Esophagus muscularis mucosa (tissue), 4 donors: Measurements from ENCODE around the gene SLC29A1. TPM values are rescaled to one million over a fixed set of nuclear protein-coding genes. Genes with fewer than 3 reads are reported as not detected.

Experiments used
- DNase-seq: peaks from one replicate; pipeline ENCODE4 v3.0.0-alpha.2; 2017; ENCODE audit errors: extremely low spot score
- H3K27ac ChIP-seq, 4 donors: fragments of 200-600 bp; sonication (generic); replicated peaks in 1 of 4; 1 replicate in 3 of 4; 2 replicates in 1 of 4; pipeline ENCODE4 v1.5.1; 2016 to 2019; ENCODE audit warnings: mild to moderate bottlenecking in 1 of 4
- H3K27me3 ChIP-seq, 4 donors: fragments of 200-600 bp; sonication (generic); one replicate each; pipeline versions ENCODE4 v1.5.1 to v1.6.0; 2016 to 2019
- H3K36me3 ChIP-seq, 4 donors: fragments of 200-600 bp; sonication (generic); one replicate each; pipeline ENCODE4 v1.5.1; 2016 to 2019
- H3K4me1 ChIP-seq, 4 donors: fragments of 200-600 bp; sonication (generic); one replicate each; pipeline ENCODE4 v1.5.1; 2016 to 2019
- H3K4me3 ChIP-seq, 4 donors: fragments of 200-600 bp; sonication (generic); 1 replicate in 2 of 4; 2 replicates in 2 of 4; pipeline ENCODE4 v1.5.1; 2016 to 2019; ENCODE audit warnings: mild to moderate bottlenecking in 4 of 4, moderate library complexity in 1 of 4
- H3K9me3 ChIP-seq, 4 donors: fragments of 200-600 bp; sonication (generic); 1 replicate in 3 of 4; 2 replicates in 1 of 4; pipeline ENCODE4 v1.5.1; 2016 to 2019
- EP300 ChIP-seq: sonication (generic); formaldehyde crosslinking; IDR thresholded peaks from one replicate; pipeline ENCODE4 v1.6.1; 2017; ENCODE audit warnings: antibody characterized with exemption
- POLR2A ChIP-seq: fragments of 450-650 bp; IDR thresholded peaks from one replicate; pipeline ENCODE4 v1.6.1; 2017; ENCODE audit warnings: antibody characterized with exemption, moderate library complexity, mild to moderate bottlenecking, low read depth
- POLR2AphosphoS5 ChIP-seq, 2 donors: sonication (generic); formaldehyde crosslinking; IDR thresholded peaks; one replicate each; pipeline ENCODE4 v1.6.1; 2017; ENCODE audit warnings: antibody characterized with exemption in 2 of 2
- WGBS: methylation state at CpG from one replicate; pipeline ENCODE4 v1.1.5; 2018; 5-methylcytosine and 5-hydroxymethylcytosine counted together
- intact Hi-C: fragments of 100-400 bp; cut with DNase I; formaldehyde crosslinking; loops from one replicate; pipeline ENCODE4 v1.15.1; 2023
- total RNA-seq, 4 donors: library from RNA; depleted of rRNA; stranded (reverse); fragments of >200 nt; gene quantifications; one replicate each; pipeline versions ENCODE4 v1.1.0 to v1.2.1, GENCODE V29; 2016
- TF ChIP-seq, protein P1 (sequence below), 3 experiments: fragments of 200-600 bp in 2 of 3; fragments of 450-650 bp in 1 of 3; sonication (generic) in 2 of 3; IDR thresholded peaks; one replicate each; pipeline ENCODE4 v1.5.1; 2017 to 2019; ENCODE audit warnings: antibody characterized with exemption in 3 of 3, mild to moderate bottlenecking in 2 of 3, moderate library complexity in 1 of 3

SLC29A1 gene
- total RNA-seq, 4 donors from 2014 or later: 68.9 to 159 (median 138) TPM

DNA sequence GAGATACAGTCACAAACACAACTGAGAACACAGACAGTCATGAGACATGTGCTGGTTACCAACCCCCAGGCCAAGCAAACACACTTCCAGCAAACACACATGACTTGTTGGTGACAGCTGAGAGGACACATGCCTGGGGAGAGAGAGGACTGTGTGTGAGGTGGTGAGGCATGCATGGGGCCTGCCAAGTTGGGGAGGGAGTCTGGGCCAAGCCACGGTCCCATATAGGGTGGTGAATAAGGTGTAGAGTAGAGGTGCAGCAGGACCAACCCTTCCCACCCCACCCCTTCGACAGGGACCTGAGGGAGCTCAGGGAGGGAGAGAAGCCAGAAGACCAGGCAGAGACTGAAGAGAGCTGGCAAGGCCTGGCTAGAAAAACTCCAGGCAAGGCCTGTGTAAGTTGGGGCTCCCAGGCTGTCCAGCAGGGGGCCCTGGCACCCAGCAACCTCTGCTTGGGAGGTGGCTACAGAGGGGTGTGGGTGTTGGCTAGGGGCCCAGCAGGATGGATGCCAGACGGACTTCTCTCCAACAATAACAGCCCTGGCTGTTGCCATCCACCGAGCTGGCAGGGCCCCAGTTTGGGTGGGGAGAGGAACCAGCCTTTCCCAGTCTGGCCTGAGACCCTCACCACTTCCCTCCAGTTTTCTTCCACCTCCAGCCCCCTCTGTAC, 2.0 kb upstream of the SLC29A1 start:
- H3K27ac ChIP-seq: peak overlapping the region; percentile 95 to 98 (median 96)
- TF ChIP-seq POLR2AphosphoS5 (IDR thresholded peaks at IDR 0.05) (peak; percentile 86 to 90), EP300 (peak; percentile 13), POLR2A (peak; percentile 25)
- TF ChIP-seq, protein P1, sequence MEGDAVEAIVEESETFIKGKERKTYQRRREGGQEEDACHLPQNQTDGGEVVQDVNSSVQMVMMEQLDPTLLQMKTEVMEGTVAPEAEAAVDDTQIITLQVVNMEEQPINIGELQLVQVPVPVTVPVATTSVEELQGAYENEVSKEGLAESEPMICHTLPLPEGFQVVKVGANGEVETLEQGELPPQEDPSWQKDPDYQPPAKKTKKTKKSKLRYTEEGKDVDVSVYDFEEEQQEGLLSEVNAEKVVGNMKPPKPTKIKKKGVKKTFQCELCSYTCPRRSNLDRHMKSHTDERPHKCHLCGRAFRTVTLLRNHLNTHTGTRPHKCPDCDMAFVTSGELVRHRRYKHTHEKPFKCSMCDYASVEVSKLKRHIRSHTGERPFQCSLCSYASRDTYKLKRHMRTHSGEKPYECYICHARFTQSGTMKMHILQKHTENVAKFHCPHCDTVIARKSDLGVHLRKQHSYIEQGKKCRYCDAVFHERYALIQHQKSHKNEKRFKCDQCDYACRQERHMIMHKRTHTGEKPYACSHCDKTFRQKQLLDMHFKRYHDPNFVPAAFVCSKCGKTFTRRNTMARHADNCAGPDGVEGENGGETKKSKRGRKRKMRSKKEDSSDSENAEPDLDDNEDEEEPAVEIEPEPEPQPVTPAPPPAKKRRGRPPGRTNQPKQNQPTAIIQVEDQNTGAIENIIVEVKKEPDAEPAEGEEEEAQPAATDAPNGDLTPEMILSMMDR (IDR thresholded peaks at IDR 0.05): peak; percentile 83 to 90 (median 84)
- DNase-seq: peak; percentile 97
- H3K4me1 ChIP-seq: peaks cover 81 to 100% (median 95%) of the 10 kb centered on the region in 4 donors
- H3K36me3 ChIP-seq: no peaks in the 10 kb centered on the region
- peak overlapping the region; percentile 73 to 82 (median 77) for H3K4me3 ChIP-seq
- H3K27me3 ChIP-seq: no peaks in the 10 kb centered on the region
- no peaks in the 10 kb centered on the region for H3K9me3 ChIP-seq
- intact Hi-C loops: no loop called here
- WGBS: 3% methylated on average over 4 of the region's 4 CpGs

DNA sequence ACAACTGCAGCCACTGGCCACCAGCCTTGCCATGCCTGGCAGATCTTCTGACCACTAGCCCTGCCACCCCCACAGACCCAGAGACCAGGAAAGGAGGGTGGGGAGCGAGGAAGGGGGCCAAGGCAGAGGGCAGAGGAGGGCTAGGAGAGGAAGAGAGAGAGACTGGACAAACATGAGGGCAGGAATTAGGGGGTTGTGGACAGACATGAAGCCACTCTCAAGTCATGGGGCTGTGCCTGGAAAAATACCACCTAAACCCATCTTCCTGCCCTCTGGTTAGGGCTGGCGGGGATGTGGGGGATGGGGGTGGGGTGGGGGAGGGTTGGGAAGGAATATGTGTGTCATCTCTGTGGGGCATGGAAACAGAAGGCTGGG, 1.4 kb upstream of the SLC29A1 start:
- Histone ChIP-seq H3K36me3 (no peaks in the 10 kb centered on the region), H3K27ac (peak overlapping the region; percentile 95 to 98 (median 96)), H3K9me3 (no peaks in the 10 kb centered on the region), H3K27me3 (no peaks in the 10 kb centered on the region), H3K4me3 (peak overlapping the region; percentile 73 to 82 (median 77)), H3K4me1 (peaks cover 82 to 100% (median 95%) of the 10 kb centered on the region in 4 donors)
- intact Hi-C loops: no loop called here
- 44% methylated on average over 1 of the region's 2 CpGs for WGBS
- TF ChIP-seq POLR2A (no peak), EP300 (no peak), POLR2AphosphoS5 (IDR thresholded peaks at IDR 0.05) (no peak)
- TF ChIP-seq, protein P1 (IDR thresholded peaks at IDR 0.05): no peak
- DNase-seq: no peak

DNA sequence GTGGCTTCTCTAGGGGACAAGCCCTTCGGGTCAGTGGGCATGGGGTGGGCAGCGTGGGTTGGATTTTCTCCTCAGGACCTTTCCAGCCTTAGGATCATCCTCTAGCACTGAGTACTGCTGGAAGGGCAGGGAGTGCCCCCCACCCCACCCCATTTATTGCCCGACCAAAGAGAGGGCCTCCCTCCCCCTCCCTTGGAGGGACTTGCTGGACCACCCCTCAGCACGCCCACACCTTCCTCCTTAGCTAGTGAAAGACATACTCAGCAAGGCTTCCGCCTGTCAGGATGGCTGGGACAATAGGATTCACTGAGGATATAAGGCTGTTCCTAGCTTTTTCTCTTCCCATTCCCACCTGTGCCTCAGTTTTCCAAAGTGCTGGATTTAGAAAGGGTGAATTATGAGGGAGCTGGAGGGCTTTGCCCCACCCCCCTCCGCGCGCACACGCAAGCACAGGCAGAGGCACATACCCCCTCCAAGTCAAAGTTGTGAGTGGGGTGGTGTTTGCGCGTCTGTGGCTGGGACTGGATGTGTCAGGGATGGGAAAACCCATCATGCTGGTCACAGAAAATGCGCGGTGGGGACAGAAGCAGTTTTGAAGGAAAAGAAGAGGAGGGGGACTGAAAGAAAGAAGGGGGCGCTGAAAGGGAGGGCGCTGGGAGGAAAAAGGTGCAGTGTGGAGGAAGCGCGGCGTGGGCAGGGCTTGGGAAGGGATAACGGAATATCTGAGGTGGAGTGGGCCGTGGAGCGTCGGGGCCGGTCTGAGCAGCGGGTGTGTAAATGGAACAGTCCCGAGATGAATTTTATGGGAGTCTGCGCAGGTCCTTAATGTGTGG, 693 bp upstream of the SLC29A1 start:
- WGBS: 18% methylated on average over 26 of the region's 26 CpGs
- no peaks in the 10 kb centered on the region for H3K36me3 ChIP-seq
- peak overlapping the region; percentile 95 to 98 (median 96) for H3K27ac ChIP-seq
- H3K27me3 ChIP-seq: no peaks in the 10 kb centered on the region
- intact Hi-C loops: no loop called here
- H3K4me3 ChIP-seq: peak overlapping the region; percentile 73 to 82 (median 77)
- no peaks in the 10 kb centered on the region for H3K9me3 ChIP-seq
- H3K4me1 ChIP-seq: peaks cover 82 to 100% (median 95%) of the 10 kb centered on the region in 4 donors
- TF ChIP-seq POLR2A (no peak), POLR2AphosphoS5 (IDR thresholded peaks at IDR 0.05) (no peak), EP300 (no peak)
- no peak for DNase-seq

DNA sequence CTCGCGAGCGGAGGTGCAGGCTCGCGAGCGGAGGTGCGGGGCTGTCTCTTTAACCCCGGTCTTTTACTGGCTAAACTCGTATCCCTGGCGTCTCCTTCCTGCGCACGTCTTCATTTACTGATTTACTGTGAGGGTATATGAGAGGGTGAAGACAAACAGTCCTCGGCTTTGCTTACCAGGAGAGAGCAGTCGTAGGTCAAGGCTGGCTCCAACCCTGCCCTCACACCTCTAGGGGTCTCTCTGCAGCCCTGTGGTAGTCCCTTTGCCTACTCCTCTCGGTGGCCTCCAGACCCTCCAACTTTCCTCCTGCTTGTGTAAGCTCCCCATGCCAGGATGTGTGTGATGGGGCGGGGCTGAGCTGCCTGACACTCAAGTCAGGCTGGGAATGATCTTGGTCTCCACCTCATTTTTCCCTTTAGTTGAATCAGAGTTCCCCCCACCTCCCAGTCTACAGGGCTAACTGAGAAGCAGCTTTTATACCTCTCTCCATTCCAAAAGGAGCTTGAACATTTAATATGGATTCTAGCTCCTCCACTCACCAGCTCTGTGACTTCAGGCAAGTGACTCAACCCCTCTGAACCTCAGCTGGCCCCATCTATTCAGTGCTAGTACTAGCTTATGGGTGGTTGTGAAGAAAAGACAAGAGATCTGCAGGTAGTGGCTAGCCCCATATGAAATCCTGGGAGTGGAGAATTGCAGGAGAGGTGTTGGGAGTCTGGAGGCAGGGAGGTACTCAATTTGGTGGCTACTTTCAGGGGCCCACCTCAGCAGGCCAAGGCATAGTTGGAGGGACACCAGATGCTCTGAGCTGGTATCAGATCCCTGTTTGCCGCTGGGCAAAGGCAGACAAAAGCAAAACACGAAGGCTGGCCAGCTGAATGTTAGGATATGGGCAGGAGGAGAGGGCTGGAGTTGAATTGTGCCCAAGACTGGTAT, 902 bp downstream of the SLC29A1 start:
- TF ChIP-seq EP300 (no peak), POLR2AphosphoS5 (IDR thresholded peaks at IDR 0.05) (peak in 1 of 2 donors; percentile 19), POLR2A (no peak)
- peak overlapping the region; percentile 95 to 98 (median 96) for H3K27ac ChIP-seq
- peaks cover 0 to 12% (median 2%) of the 10 kb centered on the region in 4 donors for H3K36me3 ChIP-seq
- intact Hi-C loops: no loop called here
- peak overlapping the region; percentile 73 to 82 (median 77) for H3K4me3 ChIP-seq
- peaks cover 84 to 100% (median 95%) of the 10 kb centered on the region in 4 donors for H3K4me1 ChIP-seq
- no peaks in the 10 kb centered on the region for H3K27me3 ChIP-seq
- no peak for DNase-seq
- H3K9me3 ChIP-seq: no peaks in the 10 kb centered on the region
- WGBS: 17% methylated on average over 9 of the region's 18 CpGs

DNA sequence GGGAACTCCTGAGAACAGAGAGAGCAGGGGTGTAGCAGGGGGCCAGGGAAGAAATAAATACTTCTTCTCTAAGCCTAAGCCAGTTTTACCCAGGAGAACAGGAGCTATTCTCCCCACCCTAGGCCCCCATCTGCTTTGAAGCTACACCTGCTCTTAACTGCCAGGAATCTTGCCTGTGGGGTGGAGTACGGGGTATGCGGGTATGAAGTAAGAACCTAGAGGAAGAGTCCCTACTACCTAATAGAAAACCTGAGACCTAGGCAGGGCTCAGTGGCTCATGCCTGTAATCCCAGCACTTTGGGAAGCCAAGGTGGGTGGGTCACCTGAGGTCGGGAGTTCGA, 1.5 kb downstream of the SLC29A1 start:
- Histone ChIP-seq H3K27me3 (no peaks in the 10 kb centered on the region), H3K36me3 (peaks cover 0 to 18% (median 8%) of the 10 kb centered on the region in 4 donors), H3K9me3 (no peaks in the 10 kb centered on the region), H3K4me1 (peaks cover 91 to 100% (median 95%) of the 10 kb centered on the region in 4 donors), H3K4me3 (peak overlapping the region; percentile 73 to 82 (median 77)), H3K27ac (peak overlapping the region; percentile 95 to 98 (median 96))
- intact Hi-C loops: no loop called here
- TF ChIP-seq POLR2AphosphoS5 (IDR thresholded peaks at IDR 0.05): no peak
- TF ChIP-seq, protein P1 (IDR thresholded peaks at IDR 0.05): no peak
- TF ChIP-seq POLR2A: no peak
- no peak for TF ChIP-seq EP300
- no peak for DNase-seq
- WGBS: 73% methylated on average over 3 of the region's 4 CpGs
